Measurements from ENCODE around the gene SNX2.

DNA sequence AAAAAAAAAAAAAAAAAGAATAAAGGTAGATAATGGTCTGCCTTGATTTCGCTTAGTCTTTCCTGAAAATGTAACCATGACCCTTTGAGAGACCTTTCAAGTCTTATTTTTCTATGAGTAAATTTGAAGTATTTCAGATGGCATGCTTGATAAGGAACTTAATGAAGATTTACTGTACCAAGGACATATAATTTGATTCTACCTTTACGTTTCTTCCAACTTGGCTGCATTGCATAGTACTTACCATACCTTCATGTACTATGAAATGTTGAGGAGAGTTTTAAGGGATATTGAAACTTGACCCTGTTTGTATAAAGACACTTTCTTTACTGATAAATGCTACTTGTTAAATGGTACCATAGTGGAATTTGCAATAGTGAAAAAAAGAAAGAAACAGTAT is 35.5 kb downstream of the SNX2 start:
- TF ChIP-seq EZH2phosphoT487 (IDR thresholded peaks at IDR 0.05; ENCODE audit: insufficient read depth, low read depth), result no peak
- TF ChIP-seq EZH2 (IDR thresholded peaks at IDR 0.05; ENCODE audit: insufficient read depth, poor library complexity, severe bottlenecking), result no peak
